Breast epithelium (tissue), 4 donors: Measurements from ENCODE around the gene SPR. TPM values are rescaled to one million over a fixed set of nuclear protein-coding genes. Genes with fewer than 3 reads are reported as not detected.

Source experiments
- DNase-seq, 2 donors: peaks; one replicate each; pipeline ENCODE4 v3.0.0-alpha.2; 2019; ENCODE audit warnings: low spot score in 2 of 2
- H3K27ac ChIP-seq, 2 donors: fragments of 200-600 bp; sonication (generic) in 1 of 2; one replicate each; pipeline ENCODE4 v1.5.1; 2016 to 2019; ENCODE audit warnings: mild to moderate bottlenecking in 1 of 2
- H3K27me3 ChIP-seq, 2 donors: fragments of 200-600 bp; sonication (generic) in 1 of 2; one replicate each; pipeline versions ENCODE4 v1.5.1 to v1.6.0; 2017 to 2019; ENCODE audit warnings: control low read depth in 1 of 2, mild to moderate bottlenecking in 1 of 2
- H3K36me3 ChIP-seq: fragments of 200-600 bp; one replicate; pipeline ENCODE4 v1.5.1; 2019
- H3K4me1 ChIP-seq, 2 donors: fragments of 200-600 bp; sonication (generic); one replicate each; pipeline ENCODE4 v1.5.1; 2016 to 2019; ENCODE audit warnings: control low read depth in 1 of 2
- H3K4me3 ChIP-seq, 3 donors: fragments of 200-600 bp; sonication (generic); 1 replicate in 2 of 3; 2 replicates in 1 of 3; pipeline ENCODE4 v1.5.1; 2016 to 2019; ENCODE audit warnings: mild to moderate bottlenecking in 3 of 3, moderate library complexity in 2 of 3
- H3K9me3 ChIP-seq, 2 donors: fragments of 200-600 bp; sonication (generic) in 1 of 2; one replicate each; pipeline ENCODE4 v1.5.1; 2016 to 2019; ENCODE audit warnings: control low read depth in 1 of 2
- POLR2A ChIP-seq: fragments of 450-650 bp; IDR thresholded peaks from one replicate; pipeline ENCODE4 v1.6.1; 2016; ENCODE audit warnings: antibody characterized with exemption, mild to moderate bottlenecking, moderate library complexity
- POLR2AphosphoS5 ChIP-seq, 3 donors: sonication (generic); formaldehyde crosslinking; IDR thresholded peaks; one replicate each; pipeline ENCODE4 v1.6.1; 2017; ENCODE audit warnings: antibody characterized with exemption in 3 of 3
- intact Hi-C: fragments of 100-400 bp; cut with DNase I; formaldehyde crosslinking; loops from one replicate; pipeline ENCODE4 v1.15.1; 2023; ENCODE audit warnings: low total_unique reads
- total RNA-seq, 3 donors: library from RNA; depleted of rRNA; stranded (reverse); fragments of >200 nt; gene quantifications; one replicate each; pipeline ENCODE4 v1.1.0, GENCODE V29; 2016
- TF ChIP-seq, protein P1 (sequence below), 3 donors: fragments of 450-650 bp; IDR thresholded peaks; one replicate each; pipeline ENCODE4 v1.5.1; 2016 to 2017; ENCODE audit warnings: antibody characterized with exemption in 3 of 3, mild to moderate bottlenecking in 3 of 3, moderate library complexity in 3 of 3

Gene SPR
- total RNA-seq, 3 donors from 2014 or later, result 36.3 to 53.4 (median 46.2) TPM

DNA sequence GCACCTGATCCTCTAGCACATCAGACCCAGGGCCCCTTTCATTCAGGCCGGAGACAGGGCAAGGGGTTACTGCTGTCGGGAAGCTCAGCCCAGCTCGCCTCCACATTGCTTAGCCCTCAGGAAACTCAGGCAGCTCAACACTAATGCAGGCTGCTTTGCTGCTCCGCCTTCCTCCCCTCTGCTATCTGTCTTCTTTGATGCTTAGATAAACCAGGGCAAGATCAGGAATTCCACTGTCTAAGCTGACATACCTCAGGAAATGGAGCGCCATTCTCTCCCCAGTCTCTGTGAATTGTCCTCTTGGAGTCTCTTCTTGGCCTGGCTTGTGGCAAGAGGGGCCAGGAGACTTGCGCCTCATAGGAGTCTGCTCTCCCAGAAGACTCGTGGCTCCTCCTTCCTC is 35.9 kb upstream of the SPR start:
- Histone ChIP-seq H3K27ac (no peak overlapping the region), H3K27me3 (no peaks in the 10 kb centered on the region), H3K36me3 (no peaks in the 10 kb centered on the region), H3K4me3 (no peak overlapping the region), H3K9me3 (no peaks in the 10 kb centered on the region), H3K4me1 (no peaks in the 10 kb centered on the region)
- TF ChIP-seq, protein P1, sequence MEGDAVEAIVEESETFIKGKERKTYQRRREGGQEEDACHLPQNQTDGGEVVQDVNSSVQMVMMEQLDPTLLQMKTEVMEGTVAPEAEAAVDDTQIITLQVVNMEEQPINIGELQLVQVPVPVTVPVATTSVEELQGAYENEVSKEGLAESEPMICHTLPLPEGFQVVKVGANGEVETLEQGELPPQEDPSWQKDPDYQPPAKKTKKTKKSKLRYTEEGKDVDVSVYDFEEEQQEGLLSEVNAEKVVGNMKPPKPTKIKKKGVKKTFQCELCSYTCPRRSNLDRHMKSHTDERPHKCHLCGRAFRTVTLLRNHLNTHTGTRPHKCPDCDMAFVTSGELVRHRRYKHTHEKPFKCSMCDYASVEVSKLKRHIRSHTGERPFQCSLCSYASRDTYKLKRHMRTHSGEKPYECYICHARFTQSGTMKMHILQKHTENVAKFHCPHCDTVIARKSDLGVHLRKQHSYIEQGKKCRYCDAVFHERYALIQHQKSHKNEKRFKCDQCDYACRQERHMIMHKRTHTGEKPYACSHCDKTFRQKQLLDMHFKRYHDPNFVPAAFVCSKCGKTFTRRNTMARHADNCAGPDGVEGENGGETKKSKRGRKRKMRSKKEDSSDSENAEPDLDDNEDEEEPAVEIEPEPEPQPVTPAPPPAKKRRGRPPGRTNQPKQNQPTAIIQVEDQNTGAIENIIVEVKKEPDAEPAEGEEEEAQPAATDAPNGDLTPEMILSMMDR (IDR thresholded peaks at IDR 0.05), result no peak
- TF ChIP-seq POLR2AphosphoS5 (IDR thresholded peaks at IDR 0.05), result no peak
- no peak for TF ChIP-seq POLR2A
- no peak for DNase-seq
- intact Hi-C loops, result loop anchor here (10.0 kb wide), 1 partner anchor 77 kb away; no protein-coding TSS in a partner anchor

DNA sequence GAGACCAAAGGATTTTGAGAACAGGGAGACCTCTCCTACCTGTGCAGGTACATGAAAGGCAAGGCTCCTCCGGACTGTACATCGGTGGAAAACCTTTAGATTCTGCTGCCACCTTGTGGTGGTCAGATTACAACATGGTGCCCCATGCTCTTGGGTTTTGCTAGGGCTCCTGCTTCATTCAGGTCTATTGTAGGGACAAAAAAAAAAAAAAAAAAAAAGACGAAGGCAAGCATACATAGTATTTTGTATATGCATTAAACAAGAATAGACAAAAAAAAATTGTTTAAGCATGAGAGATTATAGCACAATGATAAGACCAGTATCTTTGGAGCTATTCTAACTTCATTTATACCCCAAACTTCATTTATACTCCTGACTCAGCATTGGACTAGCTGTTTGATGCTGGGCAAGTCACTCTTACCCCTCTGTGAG is 27.4 kb upstream of the SPR start:
- no peak overlapping the region for H3K4me3 ChIP-seq
- H3K9me3 ChIP-seq, result no peaks in the 10 kb centered on the region
- no peaks in the 10 kb centered on the region for H3K4me1 ChIP-seq
- H3K27me3 ChIP-seq, result peaks cover 0 to 23% of the 10 kb centered on the region in 2 donors
- no peak for TF ChIP-seq POLR2A
- no peak for TF ChIP-seq POLR2AphosphoS5 (IDR thresholded peaks at IDR 0.05)
- TF ChIP-seq, protein P1 (IDR thresholded peaks at IDR 0.05), result peak in 2 of 3 donors; percentile 41 to 55
- intact Hi-C loops, result loop anchor here (10.0 kb wide), 1 partner anchor 85 kb away; no protein-coding TSS in a partner anchor
- H3K36me3 ChIP-seq, result no peaks in the 10 kb centered on the region
- no peak overlapping the region for H3K27ac ChIP-seq
- DNase-seq, result peak in 1 of 2 donors; percentile 48

DNA sequence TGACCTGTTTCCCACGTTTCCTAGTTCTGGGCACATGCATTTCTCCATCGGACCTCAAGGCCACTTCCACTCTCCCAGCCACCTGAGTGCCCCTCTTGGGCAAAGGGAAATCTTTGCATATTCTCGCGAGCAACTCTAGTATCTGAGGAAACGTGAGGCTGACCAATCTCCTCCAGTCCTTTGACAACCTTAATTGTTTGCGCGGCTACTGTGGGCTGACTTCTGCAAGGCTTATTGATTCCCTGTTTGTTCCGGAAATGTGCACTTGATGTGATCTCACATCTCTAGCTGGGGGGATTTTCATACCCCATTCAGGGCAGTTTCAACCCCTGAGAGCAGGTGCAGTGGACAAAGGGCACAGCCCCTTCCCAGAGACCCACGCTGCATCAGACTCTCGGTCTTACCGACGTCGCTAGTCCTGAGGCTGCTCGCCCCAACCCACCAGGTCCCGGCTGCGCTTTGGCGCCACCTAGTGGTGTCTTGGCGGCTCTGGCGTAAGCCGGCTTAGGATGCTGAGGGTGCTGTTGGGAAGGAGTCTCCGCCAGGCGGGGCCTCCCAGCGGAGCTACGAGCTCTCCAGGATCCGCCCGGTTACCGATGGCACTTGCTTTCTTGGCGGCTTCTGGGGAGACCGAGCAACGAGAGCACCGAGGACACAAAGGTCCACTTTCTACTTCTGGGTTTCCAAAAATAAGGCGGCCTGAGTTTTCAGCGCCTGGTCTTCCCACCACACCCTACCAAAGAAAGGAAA is 24.8 kb upstream of the SPR start:
- peak overlapping the region in 2 of 3 donors; percentile 14 to 40 for H3K4me3 ChIP-seq
- no peak overlapping the region for H3K27ac ChIP-seq
- H3K4me1 ChIP-seq, result no peaks in the 10 kb centered on the region
- H3K9me3 ChIP-seq, result no peaks in the 10 kb centered on the region
- intact Hi-C loops, result no loop called here
- H3K27me3 ChIP-seq, result peaks cover 0 to 19% of the 10 kb centered on the region in 2 donors
- peak; percentile 61 to 85 for DNase-seq
- TF ChIP-seq, protein P1 (IDR thresholded peaks at IDR 0.05), result peak; percentile 74 to 92 (median 80)
- no peak for TF ChIP-seq POLR2A
- TF ChIP-seq POLR2AphosphoS5 (IDR thresholded peaks at IDR 0.05), result no peak
- no peaks in the 10 kb centered on the region for H3K36me3 ChIP-seq

DNA sequence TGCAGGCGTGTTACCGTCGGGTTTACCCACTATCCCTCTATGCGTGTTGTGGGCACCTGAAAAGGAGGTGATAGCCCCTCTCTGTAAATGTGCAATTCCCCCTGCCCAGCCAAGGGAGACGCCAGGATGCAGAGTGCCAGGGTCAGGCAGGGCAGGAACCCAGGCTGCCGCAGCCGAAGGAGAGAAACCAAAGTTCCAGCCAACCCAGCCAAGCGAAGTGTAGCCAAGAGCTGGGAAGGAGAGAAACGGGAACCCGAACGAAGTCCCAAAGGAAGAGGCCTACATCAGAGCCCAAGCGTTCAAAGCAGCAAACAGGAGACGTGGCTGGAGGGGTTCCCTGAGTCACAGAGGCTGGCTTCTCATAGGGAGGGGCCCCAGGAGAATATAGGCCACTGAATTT is 24.2 kb upstream of the SPR start:
- TF ChIP-seq, protein P1 (IDR thresholded peaks at IDR 0.05), result no peak
- no peak for TF ChIP-seq POLR2A
- no peak for TF ChIP-seq POLR2AphosphoS5 (IDR thresholded peaks at IDR 0.05)
- no peak overlapping the region for H3K27ac ChIP-seq
- no peak overlapping the region for H3K4me3 ChIP-seq
- no peak for DNase-seq
- H3K9me3 ChIP-seq, result no peaks in the 10 kb centered on the region
- intact Hi-C loops, result no loop called here
- no peaks in the 10 kb centered on the region for H3K4me1 ChIP-seq
- peaks cover 0 to 19% of the 10 kb centered on the region in 2 donors for H3K27me3 ChIP-seq
- H3K36me3 ChIP-seq, result no peaks in the 10 kb centered on the region

DNA sequence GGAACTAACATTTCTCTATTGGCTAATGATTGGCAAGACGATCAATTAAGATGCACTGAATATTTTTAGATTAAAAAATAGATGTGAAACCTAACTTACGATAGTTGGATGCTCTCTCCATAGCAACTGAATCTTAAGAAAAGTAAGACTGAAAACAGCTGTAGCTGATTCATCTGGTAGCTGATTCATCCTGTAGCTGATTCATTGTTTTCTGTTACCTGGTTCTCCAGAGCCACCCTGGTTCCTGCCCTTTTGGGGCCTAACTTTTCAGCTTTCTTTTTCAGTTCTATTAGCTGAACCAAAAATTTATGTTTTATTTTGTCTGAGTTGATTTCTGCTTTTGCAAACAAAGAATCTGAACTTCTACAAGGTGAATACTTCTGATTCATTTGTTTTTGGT is 22.7 kb upstream of the SPR start:
- TF ChIP-seq, protein P1 (IDR thresholded peaks at IDR 0.05), result no peak
- TF ChIP-seq POLR2A (no peak), POLR2AphosphoS5 (IDR thresholded peaks at IDR 0.05) (no peak)
- H3K4me1 ChIP-seq, result no peaks in the 10 kb centered on the region
- peaks cover 0 to 19% of the 10 kb centered on the region in 2 donors for H3K27me3 ChIP-seq
- no peak overlapping the region for H3K4me3 ChIP-seq
- intact Hi-C loops, result no loop called here
- no peaks in the 10 kb centered on the region for H3K36me3 ChIP-seq
- H3K9me3 ChIP-seq, result no peaks in the 10 kb centered on the region
- H3K27ac ChIP-seq, result no peak overlapping the region
- no peak for DNase-seq
